ENCODE data around the gene COG5. TPM values are rescaled to one million over a fixed set of nuclear protein-coding genes. Genes with fewer than 3 reads are reported as not detected.

Gene COG5
- polyA plus RNA-seq, 4 donors = 27.7 to 43.1 (median 37.7) TPM

DNA sequence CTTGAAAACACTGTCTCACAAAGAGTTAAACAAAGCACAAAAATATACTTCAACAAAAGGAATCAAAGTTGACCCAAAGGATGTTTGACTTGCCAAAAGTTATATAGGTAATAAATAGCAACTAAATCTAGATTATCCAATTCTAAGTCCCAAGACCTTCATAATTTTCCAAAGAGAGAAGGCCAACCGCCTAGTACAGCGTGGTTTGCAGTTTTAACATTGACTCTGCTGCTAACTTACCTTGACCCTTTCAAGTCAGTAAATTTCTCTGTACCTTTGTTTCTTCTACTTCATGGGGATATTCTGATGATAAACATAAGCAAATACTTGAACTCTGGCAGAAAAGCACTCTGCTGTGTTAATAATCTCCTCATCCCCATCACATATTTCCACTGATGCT lies 95.7 kb downstream of the COG5 start:
- no peak for DNase-seq (ENCODE audit: low read depth in 4 of 4, low spot score in 3 of 4)

DNA sequence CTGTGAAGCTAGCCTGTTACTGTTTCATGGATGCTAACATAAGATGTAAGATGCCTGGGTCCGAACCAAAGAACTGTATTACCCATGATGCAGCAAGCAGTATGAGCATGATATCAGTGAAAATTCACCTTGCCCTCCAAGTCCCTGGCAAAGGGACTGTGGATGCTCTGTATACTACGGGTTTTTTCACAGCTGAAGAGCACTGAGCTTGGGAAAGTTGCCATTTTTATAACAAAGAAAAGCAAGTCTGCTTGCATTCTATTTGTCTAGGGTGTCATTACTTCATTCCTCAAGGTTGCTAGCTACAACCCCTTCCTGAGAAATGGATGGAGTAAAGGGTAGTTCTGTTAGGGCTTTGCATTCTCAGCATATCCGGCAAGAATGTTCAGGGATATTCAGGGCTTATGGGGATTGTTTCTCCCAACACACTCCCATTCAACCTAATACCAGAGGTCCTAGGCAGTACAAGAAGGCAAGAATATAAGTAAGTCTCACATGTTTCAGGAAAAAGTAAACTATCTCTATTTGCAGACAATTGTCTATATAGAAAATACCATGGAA lies 99.0 kb downstream of the COG5 start:
- DNase-seq (ENCODE audit: low read depth in 4 of 4, low spot score in 3 of 4) = no peak

DNA sequence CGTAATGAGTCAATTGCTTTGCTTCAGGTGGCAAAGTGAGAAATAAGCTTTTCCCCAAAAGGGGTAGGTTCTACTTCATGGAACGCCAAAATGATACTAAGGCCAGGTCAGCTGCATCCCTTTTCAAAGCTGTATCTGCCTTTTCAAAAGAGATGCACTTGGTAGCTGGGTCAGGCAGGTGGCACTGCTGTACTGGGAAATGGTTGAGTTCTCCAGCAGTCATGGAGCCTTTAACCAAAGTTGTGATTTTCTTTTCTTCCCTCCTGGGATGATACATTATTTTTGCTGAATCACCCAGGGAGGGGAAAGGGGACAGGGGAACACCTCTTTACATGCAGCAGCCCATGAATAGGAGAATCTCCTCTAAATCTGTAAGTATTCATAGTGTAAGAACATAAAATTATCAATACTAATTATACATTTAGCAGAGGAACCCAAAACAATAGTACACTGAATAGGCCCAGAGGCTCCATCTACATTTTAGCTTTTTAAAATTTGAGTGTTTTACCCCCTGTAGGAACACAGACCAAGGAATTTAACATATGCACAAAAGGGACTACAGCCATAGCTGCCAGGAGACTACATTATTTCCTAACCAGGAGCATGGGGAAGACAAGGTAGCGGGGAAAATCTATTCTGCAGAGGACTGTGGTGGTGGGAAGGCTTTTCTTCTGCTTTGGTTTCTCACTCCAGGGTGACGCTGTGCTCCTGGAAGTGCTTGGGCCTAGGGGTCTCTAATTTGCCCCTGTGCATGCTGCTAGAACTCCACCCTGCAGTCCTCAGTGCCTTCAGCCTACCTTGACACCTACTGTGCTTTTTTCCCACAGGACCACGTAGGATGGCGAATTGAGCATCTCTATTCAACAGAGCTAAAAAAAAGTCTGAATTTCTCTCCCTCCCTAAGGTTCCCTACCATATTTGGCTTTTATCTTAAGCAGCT lies 100.3 kb downstream of the COG5 start:
- DNase-seq (ENCODE audit: low read depth in 4 of 4, low spot score in 3 of 4) = peak in 2 of 4 donors; percentile 10 to 15

DNA sequence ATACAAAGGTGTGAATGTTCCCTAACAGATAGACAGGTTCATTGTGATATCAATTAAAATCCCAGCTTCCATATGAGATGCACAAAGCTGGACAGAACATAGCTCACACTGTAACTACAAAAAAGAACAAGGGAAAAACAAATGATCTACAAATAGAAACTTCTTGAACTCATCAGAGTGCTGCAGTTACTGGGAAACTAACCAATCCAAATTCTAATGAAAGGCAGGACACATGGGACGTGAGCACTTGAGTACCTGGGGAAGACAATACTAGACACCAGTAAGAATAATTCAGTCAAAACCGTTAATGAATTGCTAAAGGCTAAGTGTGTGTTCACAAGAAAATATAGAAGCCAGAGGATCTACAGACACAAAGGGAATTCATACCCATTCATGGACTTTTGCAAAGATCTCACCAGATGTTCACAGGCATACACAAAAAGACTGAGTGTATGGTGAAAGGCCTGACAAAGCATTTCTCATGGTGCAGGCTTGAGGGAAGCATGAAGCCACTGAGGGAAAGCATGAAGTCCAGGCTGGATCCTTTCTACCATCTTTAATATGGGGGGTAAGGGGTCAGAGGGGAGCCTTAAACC lies 101.7 kb downstream of the COG5 start:
- DNase-seq (ENCODE audit: low read depth in 4 of 4, low spot score in 3 of 4) = no peak

DNA sequence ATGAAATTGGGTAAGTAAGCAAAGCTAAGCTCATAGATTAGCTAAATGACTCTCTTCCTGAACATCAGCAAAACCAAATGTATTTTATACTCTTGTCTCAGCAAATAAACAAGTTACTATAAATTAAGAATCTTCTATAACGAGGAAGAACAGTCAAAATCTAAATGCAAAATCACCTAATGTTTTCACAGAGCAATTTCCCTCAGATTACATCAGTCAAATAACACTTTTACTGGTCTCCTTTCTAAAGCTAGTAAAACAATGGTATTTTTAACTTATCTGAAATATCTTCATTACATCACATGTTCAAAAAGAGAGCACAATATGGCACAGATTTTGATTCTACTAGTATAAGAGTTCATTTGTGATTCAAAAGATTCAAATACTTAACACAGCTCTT lies 110.3 kb downstream of the COG5 start:
- no peak for DNase-seq (ENCODE audit: low read depth in 4 of 4, low spot score in 3 of 4)

DNA sequence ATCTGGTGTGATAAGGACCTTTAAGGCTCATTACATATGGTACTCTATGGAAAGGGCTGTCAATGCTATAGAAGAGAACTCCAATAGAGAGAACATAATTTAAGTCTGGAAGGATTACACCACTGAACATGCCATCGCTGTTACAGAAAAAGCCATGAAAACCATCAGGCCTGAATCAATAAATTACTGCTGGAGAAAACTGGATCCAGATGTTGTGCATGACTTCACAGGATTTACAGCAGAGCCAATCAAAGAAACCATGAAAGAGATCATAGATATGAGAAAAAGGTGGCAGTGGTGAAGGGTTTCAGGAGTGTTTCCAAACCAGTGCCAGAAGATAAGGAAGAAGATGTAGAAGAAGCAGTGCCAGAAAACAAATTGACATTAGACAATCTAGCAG lies 112.8 kb downstream of the COG5 start:
- DNase-seq (ENCODE audit: low read depth in 4 of 4, low spot score in 3 of 4) = no peak

DNA sequence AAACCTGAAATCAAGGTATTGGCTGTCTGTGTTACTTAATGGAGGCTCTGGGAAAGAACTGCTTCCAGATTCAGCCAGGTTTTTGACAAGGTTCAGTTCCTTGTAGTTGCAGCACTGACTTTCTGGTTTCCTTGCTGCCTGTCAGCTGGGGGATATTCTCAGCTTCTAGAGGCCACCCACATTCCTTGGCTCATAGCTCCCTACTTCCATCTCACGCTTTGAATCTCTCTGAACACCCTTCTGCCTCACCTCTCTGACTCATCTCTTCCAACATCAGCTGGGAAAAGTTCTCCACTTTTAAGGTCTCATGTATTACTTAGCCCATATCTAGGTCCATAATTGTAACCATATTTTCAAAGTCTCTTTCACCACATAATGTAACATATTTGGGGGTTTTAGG lies 116.7 kb downstream of the COG5 start:
- no peak for DNase-seq (ENCODE audit: low read depth in 4 of 4, low spot score in 3 of 4)

DNA sequence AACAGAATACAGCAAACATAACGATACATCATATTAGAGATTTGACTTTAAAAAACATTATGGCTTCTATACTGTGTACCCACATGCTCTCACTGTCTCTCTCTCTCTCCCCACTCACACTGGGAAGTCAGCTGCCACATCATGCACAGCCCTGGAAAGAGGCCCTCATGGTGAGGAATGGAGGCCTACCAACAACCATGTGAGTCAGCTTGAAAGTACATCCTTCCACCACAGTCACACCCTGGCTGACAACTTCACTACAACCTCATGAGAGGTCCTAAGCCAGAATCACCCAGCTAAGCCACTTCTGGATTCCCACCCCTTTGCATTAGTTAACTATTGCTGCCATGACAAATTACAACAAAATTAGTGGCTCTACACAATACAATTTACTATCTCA lies 117.2 kb downstream of the COG5 start:
- no peak for DNase-seq (ENCODE audit: low read depth in 4 of 4, low spot score in 3 of 4)

DNA sequence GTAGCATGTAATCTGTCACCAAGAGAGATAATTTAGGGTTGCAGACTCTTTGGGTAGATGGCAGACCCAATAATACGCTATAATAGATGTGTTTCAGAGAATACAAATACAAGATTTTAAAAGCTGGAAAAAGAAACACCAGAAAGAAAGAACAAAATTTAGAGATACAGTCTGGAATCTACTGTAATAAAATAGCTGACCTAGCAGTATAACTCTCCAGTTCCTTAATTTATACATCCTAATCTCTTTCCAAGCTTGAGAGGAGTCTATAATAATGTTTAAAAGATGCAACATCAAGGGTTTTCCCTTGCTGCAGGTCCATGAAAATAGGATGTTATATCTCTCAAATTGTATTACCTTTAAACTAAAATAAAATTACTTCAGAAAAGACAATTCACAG lies 121.0 kb downstream of the COG5 start:
- no peak for DNase-seq (ENCODE audit: low read depth in 4 of 4, low spot score in 3 of 4)

DNA sequence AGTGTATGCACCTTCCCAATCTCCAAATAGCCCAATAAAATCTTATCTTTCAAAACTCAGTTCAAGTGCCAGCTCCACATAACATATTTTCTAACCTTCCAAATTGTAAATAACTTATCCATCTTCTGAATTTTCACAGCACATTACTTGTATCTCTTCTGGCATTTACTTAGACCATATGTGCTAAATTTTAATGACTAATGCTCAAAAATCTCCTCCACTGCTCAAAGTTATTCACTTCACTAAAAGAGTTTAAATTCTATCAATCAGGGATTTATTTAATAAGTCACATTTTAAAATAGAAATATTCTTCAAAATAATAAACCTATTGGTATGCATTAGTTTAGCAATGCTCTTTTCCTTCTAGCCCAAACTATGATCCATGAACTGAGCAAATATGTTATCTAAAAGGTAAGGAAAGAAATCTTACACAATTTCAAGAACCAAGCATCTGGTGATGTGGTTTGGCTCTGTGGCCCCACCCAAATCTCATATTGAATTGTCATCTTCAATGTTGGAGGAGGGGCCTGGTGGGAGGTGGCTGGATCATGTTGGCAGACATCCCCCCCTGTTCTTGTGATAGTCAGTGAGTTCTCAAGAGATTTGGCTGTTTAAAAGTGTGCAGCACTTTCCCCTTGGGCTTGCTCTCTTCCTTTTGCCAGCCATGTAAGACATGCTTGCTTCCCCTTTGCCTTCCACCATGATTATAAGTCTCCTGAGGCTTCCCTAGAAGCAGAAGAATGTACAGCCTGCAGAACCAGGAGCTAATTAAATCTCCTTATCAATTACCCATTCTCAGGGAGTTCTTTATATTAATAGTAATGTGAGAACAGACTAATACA lies 121.9 kb downstream of the COG5 start:
- DNase-seq (ENCODE audit: low read depth in 4 of 4, low spot score in 3 of 4) = no peak

DNA sequence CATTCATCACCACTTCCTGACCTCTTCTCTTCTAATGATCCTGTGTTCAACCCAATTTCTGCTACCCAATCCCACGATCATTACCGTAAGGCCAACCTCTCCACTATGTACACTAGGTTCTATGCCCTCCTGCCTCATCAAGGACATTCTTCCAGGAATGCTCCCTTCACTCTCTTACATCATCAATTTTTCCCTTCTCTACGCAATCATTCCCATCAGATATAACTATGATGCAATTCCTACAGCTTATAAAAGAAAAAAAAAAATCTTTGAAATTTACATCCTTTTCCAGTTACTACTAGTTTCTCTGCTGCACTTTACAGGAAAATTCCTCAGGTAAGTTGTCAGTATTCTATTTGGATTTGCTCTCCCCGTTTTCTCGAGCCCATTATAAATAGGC lies 124.7 kb downstream of the COG5 start:
- no peak for DNase-seq (ENCODE audit: low read depth in 4 of 4, low spot score in 3 of 4)

DNA sequence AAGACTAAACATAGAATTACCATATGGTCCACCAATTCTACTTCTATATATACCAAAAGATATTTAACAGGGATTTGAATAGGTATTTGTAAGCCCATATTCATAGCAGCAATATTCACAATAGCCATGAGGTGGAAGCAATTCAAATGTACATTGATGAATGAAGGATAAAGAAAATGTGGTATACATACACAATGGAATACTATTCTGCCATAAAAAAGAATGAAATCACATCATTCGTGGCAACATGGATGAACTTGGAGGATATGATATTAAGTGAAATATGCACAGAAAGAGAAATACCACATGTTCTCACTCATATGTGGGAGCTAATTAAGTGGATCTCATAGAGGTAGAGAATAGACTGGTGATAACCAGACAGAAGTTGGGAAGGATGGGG lies 128.0 kb downstream of the COG5 start:
- DNase-seq (ENCODE audit: low read depth in 4 of 4, low spot score in 3 of 4) = no peak

DNA sequence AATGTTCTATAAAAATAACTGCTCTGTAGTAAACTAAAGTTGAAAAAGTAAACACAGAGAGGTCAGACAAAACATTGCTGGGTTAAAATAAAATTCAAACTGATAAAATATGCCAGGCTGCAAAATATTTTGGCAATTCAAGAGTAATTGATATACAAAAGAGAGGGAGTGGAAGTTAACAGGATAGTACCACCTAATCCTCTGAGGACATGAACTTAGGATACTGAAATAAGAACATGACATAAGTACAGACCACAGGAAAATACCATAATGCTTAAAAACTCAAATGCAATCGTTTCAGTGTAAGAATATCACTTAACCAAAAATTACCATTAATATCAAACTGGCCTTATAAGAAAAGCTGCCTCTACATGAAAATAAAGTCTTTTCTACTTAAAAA lies 131.5 kb downstream of the COG5 start:
- DNase-seq (ENCODE audit: low read depth in 4 of 4, low spot score in 3 of 4) = no peak

DNA sequence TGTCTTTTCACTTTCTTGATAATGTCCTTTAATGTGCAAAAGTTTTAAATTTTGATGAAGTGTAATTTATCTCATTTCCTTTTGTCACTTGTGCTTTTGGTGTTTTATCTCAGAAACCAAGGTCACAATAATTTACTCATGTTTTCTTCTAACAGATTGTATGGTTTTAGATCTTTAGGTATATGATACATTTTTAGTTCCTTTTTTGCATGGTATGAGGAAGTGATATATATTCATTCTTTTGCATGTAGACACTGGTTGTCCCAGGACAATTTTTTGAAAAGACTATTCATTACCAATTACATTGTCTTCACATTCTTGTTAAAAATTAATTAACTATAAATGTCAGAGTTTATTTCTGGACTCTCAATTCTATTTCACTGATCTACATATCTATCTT lies 133.7 kb downstream of the COG5 start:
- DNase-seq (ENCODE audit: low read depth in 4 of 4, low spot score in 3 of 4) = no peak

DNA sequence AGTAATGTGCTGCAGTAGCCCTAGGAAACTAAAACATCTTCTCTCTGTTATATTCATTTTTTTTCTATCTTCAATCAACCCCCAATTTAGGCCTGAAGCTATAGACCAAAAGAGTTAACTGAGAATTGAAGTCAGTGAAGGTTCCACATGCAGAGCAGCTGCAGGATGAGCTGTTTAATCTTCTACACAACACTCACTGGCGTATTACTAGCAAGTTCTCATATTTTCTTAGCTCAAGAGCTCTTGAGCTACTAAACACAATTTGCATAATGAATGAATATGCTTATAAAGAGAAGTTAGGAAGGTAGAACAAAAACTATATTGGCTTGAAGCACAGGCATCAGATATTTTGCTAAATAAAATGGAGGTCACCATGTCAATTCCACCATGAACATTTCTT lies 135.1 kb downstream of the COG5 start:
- DNase-seq (ENCODE audit: low read depth in 4 of 4, low spot score in 3 of 4) = no peak

DNA sequence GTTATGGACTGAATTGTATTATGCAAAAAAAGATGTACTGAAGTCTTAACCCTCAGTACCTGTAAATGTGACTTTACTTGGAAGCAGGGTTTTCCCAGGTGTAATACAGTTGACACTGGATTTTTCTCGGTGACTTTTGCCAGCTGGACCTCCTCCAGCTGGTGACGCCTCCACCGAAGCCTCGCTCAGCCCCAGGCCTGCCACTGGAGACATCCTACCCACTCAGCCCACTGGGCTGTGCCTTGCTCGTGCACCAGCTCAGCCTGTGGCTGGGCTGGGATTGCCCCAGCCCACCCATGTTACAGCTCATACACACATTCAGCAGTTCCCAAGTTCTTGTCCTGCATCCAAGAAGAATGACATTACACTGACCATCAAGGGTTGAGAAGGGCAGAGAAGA lies 136.3 kb downstream of the COG5 start:
- DNase-seq (ENCODE audit: low read depth in 4 of 4, low spot score in 3 of 4) = no peak

DNA sequence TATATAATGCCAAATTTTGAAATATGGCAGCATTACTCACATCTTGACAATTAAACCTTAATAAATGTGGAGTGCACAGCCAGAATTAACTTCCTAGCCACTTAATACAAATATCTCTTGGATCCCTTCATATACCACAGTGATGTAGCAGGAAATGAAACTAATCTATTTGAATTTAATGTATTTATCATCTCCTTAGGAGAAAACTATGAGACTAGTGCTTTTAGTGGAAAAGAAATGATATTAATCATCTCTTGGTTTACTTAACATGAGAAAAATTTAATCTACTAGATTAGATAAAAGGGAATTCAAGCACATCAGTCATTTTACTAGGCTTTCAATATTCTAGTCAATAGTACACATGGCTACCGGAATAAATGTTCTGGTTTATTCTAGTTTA lies 149.5 kb downstream of the COG5 start:
- DNase-seq (ENCODE audit: low read depth in 4 of 4, low spot score in 3 of 4) = no peak

DNA sequence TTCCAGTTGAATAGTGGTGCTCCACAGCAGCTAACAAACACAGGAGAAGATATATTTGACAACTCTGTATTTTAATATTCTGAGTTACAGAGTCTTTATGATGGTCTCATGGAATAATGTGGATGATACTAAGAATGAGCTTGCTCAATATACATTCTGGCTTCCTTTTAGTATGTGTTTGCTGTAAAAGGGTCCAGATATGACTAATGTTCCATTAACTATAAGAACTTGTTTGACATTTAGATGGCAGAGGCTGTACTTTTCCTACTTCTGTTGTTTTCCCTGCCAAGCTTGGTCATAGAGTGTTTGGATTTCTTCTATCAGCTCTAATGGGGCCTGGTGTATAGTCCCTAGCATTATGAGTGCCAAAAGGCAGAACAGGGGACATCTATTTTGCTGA lies 155.4 kb downstream of the COG5 start:
- DNase-seq (ENCODE audit: low read depth in 4 of 4, low spot score in 3 of 4) = no peak

DNA sequence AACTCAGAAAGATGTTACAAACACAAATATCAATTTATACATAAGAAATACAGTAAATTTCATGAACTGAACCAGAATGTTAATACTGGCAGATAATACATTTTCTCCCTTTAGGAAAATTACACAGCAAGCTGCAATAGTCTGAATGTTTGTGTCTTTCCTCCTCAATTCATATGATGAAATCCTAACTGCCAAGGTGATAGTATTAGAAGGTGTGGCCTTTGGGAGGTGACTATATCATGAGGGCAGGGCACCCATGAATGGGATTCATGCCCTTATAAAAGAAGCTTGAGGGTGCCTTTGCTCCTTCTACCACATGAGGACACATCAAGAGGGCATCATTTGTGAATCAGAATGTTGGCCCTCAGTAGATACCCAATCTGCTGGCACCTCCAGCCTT lies 158.2 kb downstream of the COG5 start:
- no peak for DNase-seq (ENCODE audit: low read depth in 4 of 4, low spot score in 3 of 4)

DNA sequence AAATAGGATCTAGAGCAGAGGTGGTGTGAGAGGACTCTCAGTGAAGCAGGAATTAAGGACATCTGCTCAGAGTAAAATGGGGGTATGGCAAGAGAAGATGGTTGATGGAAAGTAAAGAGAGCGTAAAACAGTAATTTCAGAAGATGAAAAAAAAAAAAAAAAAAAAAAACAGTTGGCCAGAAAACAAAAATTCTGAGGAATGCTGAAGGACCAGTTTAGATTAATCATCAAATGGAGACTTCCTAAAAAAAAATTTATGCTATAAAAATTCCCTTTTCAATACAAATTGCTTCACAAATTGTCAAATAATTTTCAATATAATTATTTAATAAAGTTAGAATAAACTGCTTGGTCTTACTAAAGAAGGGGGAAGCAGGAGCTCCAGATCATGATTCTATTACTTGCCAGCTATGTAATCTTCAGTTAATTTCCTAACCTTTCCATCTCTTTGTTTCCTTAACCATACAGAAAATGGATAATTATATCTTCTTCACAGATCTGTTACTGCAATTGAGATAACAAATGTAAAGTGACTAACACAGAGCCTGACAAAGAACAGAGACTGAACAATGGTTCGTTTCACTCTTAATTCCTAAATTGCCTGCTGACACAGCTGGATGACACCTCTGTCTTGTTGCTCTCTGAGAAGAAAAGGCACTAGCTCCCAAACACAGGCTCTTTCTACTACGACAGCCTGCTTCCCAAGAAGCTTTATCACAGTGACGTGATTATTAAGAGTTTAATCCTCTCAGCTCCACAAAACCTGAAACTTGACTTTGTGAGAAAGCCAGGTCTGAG lies 158.8 kb downstream of the COG5 start:
- DNase-seq (ENCODE audit: low read depth in 4 of 4, low spot score in 3 of 4) = no peak
